GM18511 (cell line): ENCODE results near the gene KMT5B.

ENCODE experiments used
- ATAC-seq: cut with Tn5 transposase; IDR thresholded peaks from one replicate; pipeline ENCODE4 v1.9.1; 2021; ENCODE audit warnings: mild to moderate bottlenecking, moderate library complexity; ENCODE audit not compliant: unreplicated experiment

KMT5B gene

DNA sequence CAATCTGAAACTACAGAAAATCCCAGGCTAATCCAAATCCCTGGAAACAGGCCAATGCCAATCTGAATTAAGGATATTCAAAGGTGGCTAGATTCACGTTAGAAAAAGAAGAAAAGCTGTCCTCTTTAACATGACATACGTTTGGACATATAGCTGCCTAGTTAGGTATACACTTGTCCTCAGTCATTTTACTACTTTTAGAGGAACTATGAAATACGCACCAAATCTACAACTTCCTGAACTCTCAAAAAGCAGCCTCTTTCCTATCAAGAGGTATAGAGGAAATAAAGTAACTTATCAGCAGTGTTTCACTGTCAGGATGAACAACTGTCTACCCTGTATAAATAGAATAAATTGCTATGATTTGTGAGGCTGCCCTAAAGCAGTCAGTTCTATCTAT is 24.0 kb downstream of the KMT5B start:
- ATAC-seq, result no peak

DNA sequence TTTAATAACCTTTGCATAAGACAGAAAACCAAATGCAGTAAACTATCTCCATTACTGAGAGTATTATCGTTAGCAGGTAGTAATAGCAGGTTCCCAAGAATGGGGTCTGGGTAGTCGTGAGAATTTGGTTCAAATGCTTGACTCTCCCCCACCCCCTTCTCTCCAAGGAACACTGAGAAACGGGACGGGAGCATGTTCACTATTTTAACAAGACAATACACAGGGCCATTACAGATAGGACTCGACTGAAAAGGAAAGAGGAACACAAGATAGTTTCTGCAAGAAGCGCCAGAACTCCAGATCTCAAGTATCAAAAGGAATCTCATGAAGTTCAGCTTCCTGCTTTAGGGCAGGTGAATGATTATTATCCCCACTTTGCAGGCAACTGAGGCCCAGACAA is 27.0 kb downstream of the KMT5B start:
- no peak for ATAC-seq

DNA sequence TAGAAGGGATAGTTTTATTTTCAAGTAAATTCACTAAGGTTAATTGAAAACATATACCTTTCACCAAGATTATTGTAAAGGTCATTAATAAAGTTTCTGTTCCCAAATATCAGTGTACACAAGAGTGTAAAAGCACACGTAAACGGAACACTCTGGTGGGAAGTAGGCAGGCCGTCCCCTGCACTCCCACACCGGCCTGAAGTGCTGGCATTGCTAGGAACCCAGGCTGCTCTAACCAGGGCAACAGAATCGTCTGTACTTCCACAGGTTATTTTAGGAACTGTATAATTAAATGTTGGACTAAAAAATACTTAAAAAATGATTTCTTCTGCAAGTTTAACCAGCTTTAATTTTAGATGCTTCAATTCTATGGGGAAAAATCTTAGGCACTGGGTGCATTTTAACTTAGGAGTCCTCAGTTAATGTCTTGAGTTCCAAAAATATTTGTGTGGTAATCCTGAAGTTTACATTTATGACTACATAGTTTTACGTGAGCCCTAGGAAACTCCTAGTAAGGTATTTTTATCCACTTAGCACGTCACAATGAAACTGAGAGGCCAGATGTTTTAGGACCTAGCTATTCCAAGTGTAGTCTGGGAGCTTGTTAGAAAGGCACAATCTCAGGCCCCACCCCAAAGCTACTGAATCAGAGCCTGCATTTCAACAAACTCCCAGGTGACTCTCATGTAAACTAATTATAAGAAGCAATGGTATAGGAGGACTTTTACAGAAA is 31.2 kb downstream of the KMT5B start:
- no peak for ATAC-seq

DNA sequence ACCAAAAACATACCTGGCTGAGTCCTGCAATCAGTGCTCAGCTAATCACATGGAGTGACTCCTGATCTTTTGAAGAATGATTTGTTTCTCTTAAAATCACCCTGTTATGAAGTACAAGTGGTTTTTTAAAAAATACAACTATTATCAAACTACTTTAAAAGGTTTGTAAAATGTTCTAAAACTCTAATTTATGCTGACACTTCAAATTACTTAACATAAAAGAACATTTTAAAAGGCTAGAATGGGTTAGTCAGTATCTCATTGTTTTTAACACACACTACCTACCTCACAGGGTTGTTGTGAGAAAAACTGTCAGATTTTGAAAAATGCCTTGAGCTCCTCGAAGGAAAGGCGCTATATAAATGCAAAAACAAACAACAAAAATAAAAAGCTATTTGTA is 33.2 kb downstream of the KMT5B start:
- no peak for ATAC-seq

DNA sequence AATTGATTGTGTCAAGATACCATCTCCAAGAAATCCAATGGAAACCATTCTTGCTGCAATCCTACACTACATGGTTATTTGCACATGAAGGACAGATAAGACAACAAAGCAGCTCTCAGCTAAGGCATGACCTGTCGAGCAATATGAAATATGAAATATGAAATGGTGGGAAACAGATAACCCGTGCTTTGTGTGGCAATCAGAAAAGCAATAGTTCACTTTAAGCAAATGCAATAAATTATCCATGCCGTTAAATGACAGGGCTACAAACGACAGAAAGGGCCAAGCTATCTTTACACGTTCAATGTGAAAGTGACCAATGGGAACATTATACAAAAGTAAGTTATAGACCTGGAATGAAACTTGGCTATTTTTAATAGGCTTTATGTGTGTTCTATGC is 35.2 kb downstream of the KMT5B start:
- ATAC-seq, result no peak

DNA sequence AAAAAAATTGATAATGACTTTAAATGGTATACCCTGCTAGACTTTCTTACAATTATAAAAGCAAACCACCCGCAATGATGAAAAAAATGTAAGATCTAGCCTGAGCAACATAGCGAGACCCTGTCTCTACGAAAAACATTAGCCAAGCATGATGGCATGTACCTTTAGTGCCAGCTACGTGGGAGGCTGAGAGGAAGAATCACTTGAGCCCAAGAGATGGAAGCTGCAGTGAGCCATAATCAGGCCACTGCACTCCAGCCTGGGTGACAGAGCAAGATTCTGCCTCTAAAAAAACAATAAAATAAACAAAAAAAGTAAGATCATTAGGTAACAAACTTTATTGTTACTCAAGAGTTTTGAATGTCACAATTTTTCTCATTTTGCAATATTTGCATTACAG is 39.2 kb downstream of the KMT5B start:
- ATAC-seq, result no peak

DNA sequence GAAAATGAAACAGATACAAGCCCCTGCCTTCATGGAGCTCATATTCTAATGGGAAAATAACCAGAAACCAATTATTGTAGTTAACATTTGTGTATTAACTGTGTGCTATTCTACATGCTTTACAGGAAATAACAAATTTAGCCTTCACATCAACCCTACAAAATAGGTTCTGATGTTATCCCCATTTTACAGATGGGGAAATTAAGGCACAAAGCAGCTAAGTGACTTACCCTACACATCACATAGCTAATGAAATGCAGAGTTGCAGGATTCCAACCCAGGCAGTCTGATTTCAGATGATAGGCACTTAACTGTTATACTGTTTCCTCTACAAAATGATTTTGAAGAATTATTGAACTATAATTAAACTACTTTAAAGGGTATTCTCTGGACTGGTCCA is 43.7 kb downstream of the KMT5B start:
- no peak for ATAC-seq

DNA sequence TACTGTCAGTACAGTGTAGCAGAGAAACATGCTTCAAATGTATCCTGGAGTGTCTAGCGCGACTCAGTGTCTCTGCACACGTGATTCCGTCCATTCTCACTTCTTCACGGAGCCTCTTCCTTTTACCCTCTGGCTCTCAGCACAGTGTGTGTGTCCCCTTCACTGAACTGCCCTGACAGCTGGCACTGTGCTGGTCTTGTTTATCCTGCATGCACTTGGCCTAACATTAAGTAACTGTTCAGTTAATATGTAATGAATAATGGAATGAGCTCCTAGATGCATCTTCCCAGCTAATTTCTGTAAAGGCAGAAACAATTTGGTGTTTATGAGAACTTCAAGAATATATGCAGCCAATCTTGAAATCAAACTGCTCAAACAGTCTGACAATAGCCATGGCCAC is 44.4 kb downstream of the KMT5B start:
- ATAC-seq, result no peak

DNA sequence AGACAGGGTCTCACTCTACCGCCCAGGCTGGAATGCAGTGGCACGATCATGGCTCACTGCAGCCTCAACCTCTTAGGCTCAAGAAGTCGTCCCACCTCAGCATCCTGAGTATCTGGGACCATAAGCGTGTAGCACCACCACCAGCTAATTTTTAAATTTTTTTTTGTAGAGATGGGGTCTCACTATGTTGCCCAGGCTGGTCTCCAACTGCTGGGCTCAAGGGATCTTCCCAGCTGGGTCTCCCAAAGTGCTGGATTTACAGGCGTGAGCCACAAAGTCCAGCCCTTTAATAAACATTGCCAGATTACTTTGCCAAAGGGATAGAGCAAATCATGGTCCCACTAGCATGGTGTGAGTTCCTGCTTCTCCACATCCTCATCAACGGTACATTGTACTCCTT is 45.6 kb downstream of the KMT5B start:
- no peak for ATAC-seq

DNA sequence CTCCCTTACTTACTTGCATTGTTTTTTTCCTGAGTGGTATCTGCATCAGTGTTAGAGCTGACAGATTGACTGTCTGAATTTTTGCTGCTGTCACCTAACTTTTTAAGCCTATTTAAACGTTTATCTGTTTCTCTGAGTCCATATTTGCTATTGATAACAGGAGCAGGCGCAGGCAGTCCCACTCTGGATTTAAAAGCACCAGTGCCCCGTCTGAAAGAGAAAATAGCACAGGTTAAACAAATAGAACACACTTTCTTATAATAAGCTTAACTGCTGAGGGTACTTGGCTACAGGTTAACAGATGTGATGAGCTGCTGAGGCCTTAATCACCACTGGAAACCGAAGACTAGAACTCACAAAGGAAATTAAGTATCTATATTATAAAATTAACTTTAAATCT is 46.1 kb downstream of the KMT5B start:
- ATAC-seq, result no peak

DNA sequence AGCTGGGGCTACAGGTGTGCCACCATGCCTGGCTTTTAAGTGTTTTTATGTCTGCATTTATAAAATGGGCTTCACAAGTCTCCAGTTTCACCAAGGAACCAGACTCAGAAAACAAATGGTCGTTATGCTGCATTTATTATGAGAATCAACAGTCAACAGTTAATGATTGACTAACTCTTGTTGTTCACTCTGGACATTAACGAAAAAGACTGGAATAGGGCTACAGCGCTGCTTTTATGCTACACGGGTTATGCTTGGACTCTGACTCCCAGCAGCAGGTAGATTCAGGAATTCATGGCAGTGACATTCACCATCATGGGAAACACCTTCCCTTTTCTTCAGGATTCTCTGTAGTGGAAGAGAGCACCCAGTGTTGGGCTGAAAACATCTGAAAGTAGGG is 47.5 kb downstream of the KMT5B start:
- no peak for ATAC-seq

DNA sequence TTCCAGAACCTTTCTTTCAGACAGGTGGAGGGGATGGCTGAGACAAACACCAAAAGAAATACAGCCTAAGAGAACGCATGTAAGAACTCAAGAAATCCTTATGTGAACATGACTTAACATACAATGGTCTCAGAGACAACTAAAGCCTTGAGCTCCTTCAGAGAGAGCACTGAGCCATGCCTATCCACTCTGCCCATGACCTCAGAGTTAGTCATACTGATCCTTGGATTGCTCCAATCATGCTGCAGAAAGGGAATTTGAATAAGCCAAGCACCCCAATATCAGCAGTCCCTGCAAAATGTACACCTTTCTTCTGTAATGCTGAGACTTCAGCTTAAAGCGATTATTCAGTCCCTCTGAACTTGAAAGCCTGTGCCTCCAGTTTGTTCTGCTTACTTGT is 48.7 kb downstream of the KMT5B start:
- ATAC-seq, result no peak

DNA sequence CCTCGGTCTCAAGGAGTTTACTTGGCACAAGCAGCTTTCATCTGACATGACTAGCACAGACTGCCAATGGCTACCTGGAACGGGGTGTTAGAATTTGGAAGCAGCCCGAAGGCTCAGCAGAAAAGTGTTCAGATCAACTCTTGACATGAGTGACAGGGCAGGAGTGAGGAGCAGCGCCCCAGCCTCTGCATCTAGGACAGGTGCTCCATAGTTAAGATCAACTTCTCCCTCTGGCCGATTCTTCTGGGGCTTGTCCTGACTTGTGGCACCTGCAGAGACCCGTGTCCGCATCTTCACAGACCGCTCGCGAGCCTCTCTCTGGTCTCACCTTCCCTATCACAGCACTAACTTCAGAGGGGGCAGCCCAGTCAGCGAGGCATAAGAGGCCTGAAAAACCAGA is 49.4 kb downstream of the KMT5B start:
- no peak for ATAC-seq

DNA sequence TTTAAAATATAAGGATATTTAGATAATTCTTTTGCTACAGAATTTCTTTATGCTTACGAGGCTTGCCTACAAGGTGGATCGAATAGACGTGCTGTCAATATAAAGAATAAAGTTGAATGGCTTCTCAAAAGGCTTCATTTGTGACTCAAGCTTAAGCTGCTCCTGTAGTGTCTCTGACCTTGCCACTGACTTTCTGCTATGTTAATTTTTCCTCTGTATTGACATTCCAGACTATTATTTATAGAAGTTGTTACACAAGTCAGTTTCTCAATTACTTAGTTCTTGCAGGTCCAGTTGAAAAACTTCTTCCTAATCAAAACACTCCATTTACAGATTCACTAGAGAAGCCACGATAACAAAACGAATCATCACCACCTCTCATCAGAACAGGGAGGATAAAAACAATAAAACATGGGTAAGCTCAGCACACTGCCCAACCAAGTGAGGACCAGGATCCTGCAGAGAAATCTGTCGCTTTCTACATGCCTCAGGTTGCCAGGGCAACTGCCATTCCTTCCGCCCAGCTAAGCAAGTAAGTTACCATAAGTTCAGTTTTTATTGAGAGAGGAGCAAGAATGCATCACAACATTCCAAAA is 52.9 kb downstream of the KMT5B start:
- ATAC-seq, result no peak

DNA sequence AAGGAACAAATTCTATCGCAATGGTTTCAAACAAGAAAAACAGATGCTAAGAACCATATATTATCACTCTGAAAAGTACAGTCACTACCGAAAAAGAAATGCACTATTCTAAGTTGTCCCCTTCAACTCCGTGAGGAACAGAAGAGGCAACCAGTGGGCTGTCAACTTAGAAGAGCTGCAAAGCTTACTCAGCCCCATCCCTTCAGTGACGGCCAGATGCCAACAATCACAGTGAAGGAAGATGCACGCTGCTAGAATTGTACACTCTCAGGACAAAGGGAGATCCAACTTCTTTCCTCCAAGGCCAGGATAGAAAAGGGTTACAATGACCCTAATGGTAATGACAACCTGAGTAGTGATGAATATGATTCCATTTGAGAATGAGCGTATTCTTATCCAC is 53.4 kb downstream of the KMT5B start:
- no peak for ATAC-seq

DNA sequence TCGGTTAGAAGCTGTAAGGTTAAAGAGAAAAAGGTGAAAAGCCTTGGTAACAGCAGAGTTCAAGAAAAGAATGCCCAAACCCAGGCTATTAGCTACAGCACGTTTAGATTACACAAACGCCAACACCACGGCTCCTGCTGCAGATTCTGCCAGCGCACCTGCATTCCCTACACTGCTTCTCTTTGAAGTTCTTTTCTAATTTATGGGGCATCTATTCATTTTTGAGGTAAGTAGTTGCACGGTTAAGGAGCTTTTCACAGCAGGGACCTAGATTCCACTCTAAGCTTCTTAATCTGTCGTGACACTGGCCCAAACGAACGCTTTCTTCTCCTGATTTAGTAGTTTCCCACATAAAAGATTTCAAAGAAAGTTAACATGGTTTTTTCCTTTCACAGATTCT is 53.9 kb downstream of the KMT5B start:
- no peak for ATAC-seq

DNA sequence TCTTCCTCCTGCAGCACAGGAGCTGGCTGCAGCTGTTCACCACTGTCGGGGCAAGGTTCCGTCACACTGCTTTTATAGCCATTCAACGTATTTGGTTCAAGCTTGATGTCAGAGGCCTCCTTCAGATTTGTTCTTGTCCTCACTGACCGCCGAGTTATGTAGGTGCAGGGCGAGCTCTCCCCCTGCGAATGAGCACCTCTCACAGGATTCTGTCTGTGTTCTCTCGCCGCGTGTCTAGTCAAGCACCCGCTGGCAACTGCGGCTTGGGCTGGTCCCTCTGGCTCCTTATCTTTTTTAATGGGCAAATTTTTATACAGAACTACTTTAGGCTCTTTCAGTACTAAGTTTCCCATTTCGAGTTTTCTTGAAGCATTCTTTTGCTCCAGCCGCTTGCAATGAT is 54.5 kb downstream of the KMT5B start:
- ATAC-seq, result no peak

DNA sequence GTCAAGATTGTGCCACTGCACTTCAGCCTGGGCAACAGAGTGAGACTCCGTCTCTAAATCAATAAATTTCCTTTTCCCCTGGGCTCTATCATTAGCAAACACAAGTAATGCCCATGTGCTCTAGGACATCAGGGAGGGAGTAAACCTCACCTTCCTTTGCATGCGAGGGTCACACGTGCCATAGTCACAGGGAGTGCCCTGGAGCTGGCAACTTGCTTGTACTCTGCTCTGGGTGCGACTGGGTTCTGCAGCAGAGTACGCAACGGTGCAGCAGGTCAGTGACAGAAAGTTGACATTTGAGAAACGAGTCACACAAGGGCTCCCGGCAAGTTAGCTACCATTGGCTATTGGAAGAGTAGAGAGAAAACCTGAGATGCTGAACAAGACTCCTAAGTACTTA is 59.4 kb downstream of the KMT5B start:
- ATAC-seq, result no peak

DNA sequence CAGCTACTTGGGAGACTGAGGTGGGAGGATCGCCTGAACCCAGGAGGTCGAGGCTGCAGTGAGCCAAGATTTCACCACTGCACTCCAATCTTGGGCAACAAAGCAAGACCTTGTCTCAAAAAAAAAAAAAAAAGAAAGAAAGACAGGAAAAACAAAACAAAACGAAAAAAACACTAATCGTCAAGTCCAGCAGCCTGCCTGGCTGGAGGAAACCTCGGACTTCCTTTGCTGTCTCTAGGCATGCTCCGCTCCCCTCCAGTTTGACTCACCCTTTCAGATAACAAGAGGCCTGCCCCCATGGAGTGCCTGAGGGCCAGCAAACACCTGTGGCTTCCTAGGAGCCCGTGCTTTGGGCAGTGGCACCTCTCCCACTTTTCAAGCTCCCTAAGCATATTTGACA is 63.1 kb downstream of the KMT5B start:
- no peak for ATAC-seq

DNA sequence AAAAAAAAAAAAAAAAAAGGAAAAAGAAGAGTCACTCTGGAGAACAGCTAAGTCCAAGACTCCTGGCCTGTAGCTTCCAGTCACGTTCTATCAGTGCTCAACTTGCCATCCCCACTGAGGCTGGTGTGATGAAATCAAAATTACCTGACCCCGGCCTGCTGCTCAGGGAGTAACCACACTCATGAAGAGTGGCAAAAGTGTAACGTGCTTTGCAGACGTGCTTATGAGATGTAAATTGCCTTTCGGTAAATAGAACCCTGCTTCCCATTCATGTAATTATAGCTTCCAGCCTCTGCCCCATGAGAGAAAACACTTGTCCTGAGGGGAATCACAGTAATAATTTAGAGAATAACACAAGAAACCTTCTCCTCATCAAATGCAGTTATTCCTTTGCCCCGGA is 63.7 kb downstream of the KMT5B start:
- ATAC-seq, result no peak

DNA sequence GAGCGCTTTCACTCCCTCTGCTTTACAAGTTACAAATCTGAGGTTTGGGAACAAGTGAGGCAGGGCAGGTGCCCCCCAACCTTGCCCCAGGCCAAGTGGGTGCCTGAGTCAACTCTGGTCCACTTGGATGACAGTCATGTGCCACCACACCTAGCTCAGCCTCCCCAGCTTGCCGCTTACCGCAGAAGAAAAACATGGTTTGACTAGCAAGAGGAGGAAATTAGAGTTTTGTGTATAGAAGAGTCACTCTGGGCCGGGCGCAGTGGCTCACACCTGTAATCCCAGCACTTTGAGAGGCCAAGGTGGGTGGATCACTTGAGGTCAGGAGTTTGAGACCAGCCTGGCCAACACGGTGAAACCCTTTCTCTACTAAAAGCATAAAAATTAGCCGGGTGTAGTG is 64.2 kb downstream of the KMT5B start:
- ATAC-seq, result no peak

DNA sequence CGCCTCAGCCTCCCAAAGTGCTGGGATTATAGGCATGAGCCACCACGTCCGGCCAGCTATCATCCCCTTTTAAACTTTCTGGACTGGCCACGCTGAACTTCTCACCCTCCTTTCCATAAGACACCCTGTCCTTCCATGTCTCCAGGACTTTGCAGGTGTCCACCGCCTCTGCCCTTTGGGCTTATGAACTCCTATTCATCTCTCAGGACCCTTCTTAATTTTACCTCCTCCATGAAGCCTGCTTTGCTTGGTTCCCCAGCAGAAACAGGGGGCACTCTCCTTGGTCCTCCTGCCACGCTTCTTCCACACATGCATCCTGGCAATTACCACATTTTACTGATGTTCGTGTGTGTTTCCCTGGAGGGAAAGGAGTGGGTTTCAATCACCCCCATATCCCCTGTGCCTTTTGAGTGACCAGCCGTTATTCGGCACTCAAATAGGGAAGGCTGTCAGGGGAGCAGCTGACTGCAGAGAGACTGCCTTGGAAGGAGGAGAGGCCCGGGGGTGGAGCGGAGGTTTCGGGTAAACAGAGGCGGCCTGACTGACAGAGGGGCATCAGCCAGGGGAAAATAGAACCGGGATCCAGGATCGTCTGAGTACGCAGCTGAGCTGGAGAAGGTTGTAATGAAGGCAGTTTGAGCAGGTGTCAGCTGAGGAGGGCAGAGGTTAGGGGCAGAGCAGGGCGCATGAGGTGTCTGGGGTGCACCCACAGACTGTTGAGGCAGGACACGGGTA is 64.9 kb downstream of the KMT5B start:
- no peak for ATAC-seq
